22Rv1 (cell line): ENCODE measurements around the gene REPS1.

ENCODE experiments used
- ZFX ChIP-seq: fragments of 450-650 bp; IDR thresholded peaks from 2 replicates; pipeline ENCODE4 v1.6.1; 2017; ENCODE audit warnings: antibody characterized with exemption, borderline replicate concordance
- TF ChIP-seq, protein P1 (sequence below): fragments of 450-650 bp; IDR thresholded peaks from 2 replicates; pipeline ENCODE4 v1.5.1; 2017; ENCODE audit warnings: mild to moderate bottlenecking

DNA sequence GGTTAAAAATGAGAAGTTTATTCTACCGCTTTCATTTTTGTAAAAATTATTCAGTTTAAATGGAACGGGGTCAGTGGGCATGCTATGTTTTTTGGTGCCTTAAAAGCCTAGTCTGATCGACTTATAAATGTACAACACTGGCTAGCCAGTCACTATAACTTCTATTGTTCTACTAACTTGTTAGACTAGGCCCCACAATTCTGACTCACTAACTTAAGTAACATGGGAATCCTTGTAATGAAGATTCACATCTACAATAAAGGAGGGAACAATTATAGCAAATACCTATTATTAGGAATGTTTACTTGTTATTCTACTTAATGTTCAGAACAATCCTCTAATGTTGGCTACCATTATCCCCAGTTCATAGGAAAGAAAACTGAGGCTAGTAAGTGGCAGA lies 28.5 kb downstream of the REPS1 start:
- TF ChIP-seq, protein P1, sequence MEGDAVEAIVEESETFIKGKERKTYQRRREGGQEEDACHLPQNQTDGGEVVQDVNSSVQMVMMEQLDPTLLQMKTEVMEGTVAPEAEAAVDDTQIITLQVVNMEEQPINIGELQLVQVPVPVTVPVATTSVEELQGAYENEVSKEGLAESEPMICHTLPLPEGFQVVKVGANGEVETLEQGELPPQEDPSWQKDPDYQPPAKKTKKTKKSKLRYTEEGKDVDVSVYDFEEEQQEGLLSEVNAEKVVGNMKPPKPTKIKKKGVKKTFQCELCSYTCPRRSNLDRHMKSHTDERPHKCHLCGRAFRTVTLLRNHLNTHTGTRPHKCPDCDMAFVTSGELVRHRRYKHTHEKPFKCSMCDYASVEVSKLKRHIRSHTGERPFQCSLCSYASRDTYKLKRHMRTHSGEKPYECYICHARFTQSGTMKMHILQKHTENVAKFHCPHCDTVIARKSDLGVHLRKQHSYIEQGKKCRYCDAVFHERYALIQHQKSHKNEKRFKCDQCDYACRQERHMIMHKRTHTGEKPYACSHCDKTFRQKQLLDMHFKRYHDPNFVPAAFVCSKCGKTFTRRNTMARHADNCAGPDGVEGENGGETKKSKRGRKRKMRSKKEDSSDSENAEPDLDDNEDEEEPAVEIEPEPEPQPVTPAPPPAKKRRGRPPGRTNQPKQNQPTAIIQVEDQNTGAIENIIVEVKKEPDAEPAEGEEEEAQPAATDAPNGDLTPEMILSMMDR = no peak
- no peak for TF ChIP-seq ZFX
